Brain microvascular endothelial cell (primary cell): Measurements from ENCODE around the gene B3GALT4.
"Not testable (repeated sequence)": the region's sequence is repeated elsewhere in the genome, so short reads cannot be mapped to it uniquely, and the experiment has no call there.

Source experiments
- DNase-seq: peaks from one replicate; pipeline ENCODE4 v3.0.0-alpha.2; 2020
- H3K27ac ChIP-seq: fragments of 250-450 bp; sonication (Bioruptor Pico); 2 replicates; pipeline ENCODE4 v1.5.1; 2020; ENCODE audit warnings: mild to moderate bottlenecking, moderate library complexity
- H3K27me3 ChIP-seq: fragments of 250-450 bp; sonication (Bioruptor Pico); replicated peaks from 2 replicates; pipeline ENCODE4 v1.5.1; 2020; ENCODE audit warnings: mild to moderate bottlenecking
- H3K36me3 ChIP-seq: fragments of 250-450 bp; sonication (Bioruptor Pico); replicated peaks from 2 replicates; pipeline ENCODE4 v1.5.1; 2020; ENCODE audit warnings: mild to moderate bottlenecking
- H3K4me3 ChIP-seq: 2 replicates; pipeline ENCODE4 v1.5.1; 2011; ENCODE audit warnings: low read depth, mild to moderate bottlenecking, control low read depth, low read length, moderate library complexity
- CTCF ChIP-seq: IDR thresholded peaks from 2 replicates; pipeline ENCODE4 v1.5.1; 2011; ENCODE audit warnings: low read depth, mild to moderate bottlenecking, moderate library complexity, low read length, control low read depth, inconsistent platforms; ENCODE audit errors: missing control alignments
- in situ Hi-C: cut with HindIII; loops from 2 replicates; pipeline ENCODE4 v1.10.0; 2017; ENCODE audit warnings: low sequenced_read_pairs, low pct_ligation_motif_present

Gene B3GALT4

GRCh38 chr6:33279257-33279695 lies 2.4 kb downstream of the B3GALT4 start:
- Histone ChIP-seq H3K36me3 (peaks cover 69% of the 10 kb centered on the region), H3K4me3 (no peak overlapping the region), H3K27ac (no peak overlapping the region), H3K27me3 (no peaks in the 10 kb centered on the region)
- in situ Hi-C loops, result no loop called here
- no peak for TF ChIP-seq CTCF
- DNase-seq, result no peak

GRCh38 chr6:33279971-33280511 lies 3.1 kb downstream of the B3GALT4 start:
- H3K4me3 ChIP-seq, result no peak overlapping the region
- H3K27ac ChIP-seq, result no peak overlapping the region
- peak; percentile 89 for TF ChIP-seq CTCF
- in situ Hi-C loops, result no loop called here
- H3K36me3 ChIP-seq, result peaks cover 62% of the 10 kb centered on the region
- DNase-seq, result peak; percentile 43
- H3K27me3 ChIP-seq, result no peaks in the 10 kb centered on the region

GRCh38 chr6:33280539-33280938 lies 3.6 kb downstream of the B3GALT4 start:
- in situ Hi-C loops, result no loop called here
- no peak overlapping the region for H3K27ac ChIP-seq
- no peaks in the 10 kb centered on the region for H3K27me3 ChIP-seq
- DNase-seq, result no peak
- no peak for TF ChIP-seq CTCF
- no peak overlapping the region for H3K4me3 ChIP-seq
- peaks cover 61% of the 10 kb centered on the region for H3K36me3 ChIP-seq

DNA sequence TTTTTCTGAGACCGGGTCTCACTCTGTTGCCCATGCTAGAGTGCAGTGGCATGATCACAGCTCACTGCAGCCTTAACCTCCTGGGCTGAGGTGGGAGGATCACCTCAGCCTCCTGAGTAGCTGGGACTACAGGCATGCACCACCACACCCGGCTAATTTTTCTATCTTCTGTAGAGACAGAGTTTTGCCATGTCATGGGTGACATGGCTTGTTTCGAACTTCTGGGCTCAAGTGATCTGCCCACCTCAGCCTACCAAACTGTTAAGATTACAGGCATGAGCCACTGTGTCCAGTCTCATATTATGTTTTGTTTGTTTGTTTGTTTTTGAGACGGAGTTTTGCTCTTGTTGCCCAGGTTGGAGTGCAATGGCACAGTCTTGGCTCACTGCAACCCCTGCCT lies 8.3 kb downstream of the B3GALT4 start:
- DNase-seq, H3K27ac ChIP-seq, H3K4me3 ChIP-seq, in situ Hi-C loops, H3K27me3 ChIP-seq: not testable (repeated sequence)
- H3K36me3 ChIP-seq, result peaks cover 50% of the 10 kb centered on the region

GRCh38 chr6:33286946-33287914 lies 10.3 kb downstream of the B3GALT4 start:
- in situ Hi-C loops, result no loop called here
- Histone ChIP-seq H3K27me3 (no peaks in the 10 kb centered on the region), H3K36me3 (peaks cover 48% of the 10 kb centered on the region), H3K27ac (no peak overlapping the region), H3K4me3 (no peak overlapping the region)
- no peak for TF ChIP-seq CTCF
- DNase-seq, result no peak

DNA sequence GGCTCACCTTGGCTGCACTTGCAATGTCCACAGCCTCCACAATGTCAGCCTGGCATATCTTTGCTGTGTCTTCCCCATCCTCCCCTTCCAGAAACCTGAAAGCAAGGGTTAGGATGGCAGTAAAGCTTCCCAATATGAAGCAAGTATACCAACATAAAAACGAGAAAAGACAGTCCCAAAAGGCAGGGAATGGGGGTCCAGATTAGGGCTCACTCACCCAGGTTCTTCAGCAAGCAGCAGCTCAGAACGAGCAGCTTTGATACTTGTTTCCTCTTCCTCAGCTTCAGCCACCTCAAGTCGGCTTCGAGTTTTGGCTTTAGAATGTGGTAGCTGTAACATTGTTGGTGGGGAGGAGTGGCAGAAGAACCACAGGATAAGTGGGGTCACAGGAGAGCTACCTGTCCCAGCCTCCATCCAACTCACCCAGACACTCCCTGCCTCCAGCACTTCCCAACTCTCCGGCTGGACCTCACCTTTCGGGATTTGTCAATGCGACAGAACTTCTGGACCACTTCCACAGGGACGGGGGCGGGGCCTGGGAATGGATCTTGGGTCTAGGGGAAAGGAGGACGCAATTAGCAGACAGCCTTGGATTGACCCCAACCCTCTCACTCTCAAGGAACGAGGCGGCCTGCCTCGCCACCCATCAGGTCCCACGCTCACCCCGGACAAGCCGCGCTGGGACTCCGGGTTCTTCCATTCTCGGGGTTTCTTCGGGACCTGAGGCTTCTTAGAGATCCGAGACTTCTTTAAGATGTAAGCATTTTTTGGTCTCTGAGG lies 11.4 kb downstream of the B3GALT4 start:
- Histone ChIP-seq H3K27ac (peak overlapping the region; percentile 69), H3K36me3 (peaks cover 50% of the 10 kb centered on the region), H3K27me3 (no peaks in the 10 kb centered on the region), H3K4me3 (peak overlapping the region; percentile 86)
- in situ Hi-C loops, result no loop called here
- no peak for TF ChIP-seq CTCF
- no peak for DNase-seq
